ENCODE results near the gene TBXAS1.

Gene TBXAS1

GRCh38 chr7:139946533-139946932 lies 117.5 kb downstream of the TBXAS1 start:
- no peak for DNase-seq (ENCODE audit: low spot score)
- no peak for FAIRE-seq

DNA sequence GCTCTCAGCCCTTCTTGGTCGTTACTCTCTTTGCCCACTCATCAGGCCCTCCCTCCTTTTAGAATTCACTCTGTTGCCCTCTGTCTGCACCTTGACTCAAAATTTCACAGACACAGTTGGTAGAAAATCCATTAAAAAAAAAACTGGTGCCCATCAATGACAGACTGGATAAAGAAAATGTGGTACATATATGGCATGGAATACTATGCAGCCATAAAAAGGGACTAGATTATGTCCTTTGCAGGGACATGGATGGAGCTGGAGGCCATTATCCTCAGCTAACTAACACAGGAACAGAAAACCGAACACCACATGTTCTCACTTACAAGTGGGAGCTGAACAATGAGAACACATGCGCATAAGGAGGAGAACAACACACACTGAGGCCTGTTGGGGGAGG lies 118.0 kb downstream of the TBXAS1 start:
- DNase-seq (ENCODE audit: low spot score) (no peak), FAIRE-seq (no peak)

DNA sequence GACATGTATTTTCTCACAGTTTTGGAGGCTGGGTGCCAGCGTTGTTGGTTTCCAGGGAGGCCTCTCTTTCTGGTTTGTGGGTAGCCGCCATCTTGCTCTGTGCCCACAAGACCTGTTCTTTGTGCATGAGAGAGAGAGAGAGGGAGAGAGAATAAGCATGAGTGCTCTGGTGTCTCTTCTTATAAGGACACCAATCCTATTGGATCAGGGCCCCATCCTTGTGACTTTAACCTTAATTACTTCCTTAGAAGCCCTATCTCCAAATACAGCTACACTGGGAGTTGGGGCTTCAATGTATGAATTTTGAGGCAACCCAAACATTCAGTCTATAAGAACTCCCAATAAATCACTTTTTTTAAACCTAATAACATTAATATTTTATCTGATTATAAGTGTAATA lies 119.1 kb downstream of the TBXAS1 start:
- no peak for DNase-seq (ENCODE audit: low spot score)
- no peak for FAIRE-seq

GRCh38 chr7:139948587-139949335 lies 119.7 kb downstream of the TBXAS1 start:
- FAIRE-seq, result no peak
- DNase-seq (ENCODE audit: low spot score), result no peak

- FAIRE-seq (no peak), DNase-seq (ENCODE audit: low spot score) (no peak)
Observed at GRCh38 chr7:139949629-139950028, 120.6 kb downstream of the TBXAS1 start.

- FAIRE-seq, result no peak
- DNase-seq (ENCODE audit: low spot score), result no peak
Observed at GRCh38 chr7:139950881-139951525, 121.9 kb downstream of the TBXAS1 start.

DNA sequence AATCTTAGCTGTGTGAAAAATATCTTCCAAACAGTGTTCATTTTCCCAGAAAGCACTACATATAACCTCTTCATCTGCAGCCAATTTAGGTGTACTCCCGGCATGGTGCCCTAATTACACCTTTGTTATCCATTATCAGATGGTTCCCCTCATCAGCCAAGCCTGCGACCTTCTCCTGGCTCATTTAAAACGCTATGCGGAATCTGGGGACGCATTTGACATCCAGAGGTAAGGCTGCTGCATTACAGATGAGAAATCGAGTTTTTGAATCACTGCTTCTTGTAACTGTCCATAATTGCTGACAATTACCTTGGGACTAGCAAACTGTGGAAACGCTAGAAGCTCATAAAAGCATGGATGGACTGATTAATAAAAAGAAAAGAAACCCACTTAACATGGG lies 124.2 kb downstream of the TBXAS1 start:
- DNase-seq (ENCODE audit: low spot score) (no peak), FAIRE-seq (no peak)

DNA sequence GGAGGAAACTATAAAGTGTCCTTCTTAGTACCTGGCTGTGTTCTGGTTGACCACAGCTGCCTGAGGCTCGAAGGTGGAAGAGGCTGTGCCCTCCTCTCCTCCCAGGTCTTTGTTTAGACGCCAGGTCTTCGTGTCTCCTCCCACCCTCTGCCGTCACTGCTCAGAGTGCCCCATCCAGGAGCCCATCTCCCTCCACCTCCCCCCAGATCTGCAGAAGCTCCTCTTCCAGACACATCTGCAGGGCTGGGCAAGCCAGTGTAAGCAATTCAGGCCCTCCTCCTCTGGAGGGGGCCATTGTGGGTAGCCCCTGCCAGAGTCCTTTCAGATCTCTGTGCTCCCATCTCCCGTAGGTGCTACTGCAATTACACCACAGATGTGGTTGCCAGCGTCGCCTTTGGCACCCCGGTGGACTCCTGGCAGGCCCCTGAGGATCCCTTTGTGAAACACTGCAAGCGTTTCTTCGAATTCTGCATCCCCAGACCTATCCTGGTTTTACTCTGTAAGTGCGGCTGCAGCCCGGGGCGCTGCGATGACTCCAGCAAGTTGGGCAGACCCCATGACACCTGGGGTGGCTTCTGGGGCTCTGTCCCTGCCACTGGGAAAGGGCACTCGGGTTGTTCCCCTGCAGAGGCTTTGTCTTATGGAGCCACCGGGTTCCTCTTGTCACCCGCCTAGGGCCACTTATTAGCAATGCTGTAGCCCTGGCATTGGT lies 126.2 kb downstream of the TBXAS1 start:
- DNase-seq (ENCODE audit: low spot score), result no peak

DNA sequence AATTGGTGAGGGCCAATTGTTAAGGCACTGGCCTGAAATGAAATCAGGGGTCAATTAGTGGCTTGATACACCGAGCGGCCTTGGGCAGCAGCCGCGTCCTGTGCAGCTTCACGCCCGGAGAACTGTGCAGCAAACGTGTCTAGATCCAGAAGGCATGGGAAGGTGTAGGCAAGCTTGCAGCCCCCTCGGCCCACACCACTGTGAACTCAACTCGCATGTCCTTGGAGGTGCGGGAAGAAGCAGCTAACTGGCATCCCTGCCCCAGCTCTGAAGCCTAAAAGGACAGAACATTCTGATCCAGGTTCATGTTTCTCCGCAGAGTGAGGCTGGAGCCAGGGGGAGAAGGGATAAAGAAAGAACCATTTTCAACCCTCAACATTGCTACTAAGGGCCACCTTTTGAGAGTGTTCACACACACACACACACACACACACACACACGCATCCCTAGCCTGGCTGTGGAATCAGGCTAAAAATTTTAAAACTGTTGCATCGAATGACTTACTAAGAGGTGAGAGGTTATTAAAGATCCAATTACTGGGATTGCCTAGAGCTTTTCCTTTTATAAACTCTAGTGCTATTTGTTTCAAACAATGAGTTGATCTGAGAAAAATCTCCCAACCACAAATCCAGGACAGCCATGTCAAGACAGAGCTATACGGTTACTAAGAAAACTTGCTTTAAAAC lies 129.7 kb downstream of the TBXAS1 start:
- no peak for DNase-seq (ENCODE audit: low spot score)

More for the DNA sequence above, 126.2 kb downstream of the TBXAS1 start:
- no peak for FAIRE-seq

GRCh38 chr7:139959285-139959628 lies 130.2 kb downstream of the TBXAS1 start:
- no peak for FAIRE-seq
- DNase-seq (ENCODE audit: low spot score), result no peak

More for the DNA sequence above, 129.7 kb downstream of the TBXAS1 start:
- no peak for FAIRE-seq

DNA sequence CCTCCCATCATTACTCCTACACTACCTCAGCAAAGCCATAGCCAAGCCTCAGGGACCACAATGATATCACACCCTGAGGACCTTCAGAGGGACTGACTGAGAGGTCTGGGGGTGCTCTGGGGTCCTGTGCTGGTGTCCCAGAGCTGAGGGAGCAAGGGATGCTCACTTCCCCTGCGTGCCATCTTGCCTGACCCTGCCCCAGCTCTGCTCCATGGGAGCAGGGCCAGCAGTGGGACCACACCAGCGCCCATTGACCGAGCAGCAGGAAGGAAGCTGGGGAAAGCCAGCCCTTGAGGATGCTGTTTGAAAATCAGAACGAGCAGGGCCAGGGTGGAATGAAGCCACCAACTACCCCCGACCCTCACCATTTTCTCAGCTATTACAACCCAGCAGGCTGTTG lies 130.7 kb downstream of the TBXAS1 start:
- no peak for DNase-seq (ENCODE audit: low spot score)
- FAIRE-seq, result no peak

DNA sequence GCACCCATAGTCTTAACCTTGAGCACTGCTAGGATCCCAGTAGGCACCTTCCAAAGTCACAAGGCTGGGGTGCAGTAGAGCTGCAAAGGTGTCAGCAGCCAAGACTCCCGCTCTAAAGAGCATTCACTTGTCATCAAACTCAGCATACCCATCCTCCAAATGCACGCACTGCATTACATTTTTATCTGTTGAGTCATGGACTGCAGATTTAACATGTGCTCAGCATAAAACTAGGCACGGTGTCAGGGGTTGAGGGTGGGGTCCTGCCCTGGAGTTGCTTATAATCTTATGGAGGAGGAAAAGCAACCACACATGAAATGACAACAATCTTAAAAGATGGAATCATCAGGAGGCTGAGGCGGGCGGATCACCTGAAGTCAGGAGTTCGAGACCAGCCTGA lies 131.1 kb downstream of the TBXAS1 start:
- DNase-seq (ENCODE audit: low spot score), result no peak
- FAIRE-seq, result no peak

DNA sequence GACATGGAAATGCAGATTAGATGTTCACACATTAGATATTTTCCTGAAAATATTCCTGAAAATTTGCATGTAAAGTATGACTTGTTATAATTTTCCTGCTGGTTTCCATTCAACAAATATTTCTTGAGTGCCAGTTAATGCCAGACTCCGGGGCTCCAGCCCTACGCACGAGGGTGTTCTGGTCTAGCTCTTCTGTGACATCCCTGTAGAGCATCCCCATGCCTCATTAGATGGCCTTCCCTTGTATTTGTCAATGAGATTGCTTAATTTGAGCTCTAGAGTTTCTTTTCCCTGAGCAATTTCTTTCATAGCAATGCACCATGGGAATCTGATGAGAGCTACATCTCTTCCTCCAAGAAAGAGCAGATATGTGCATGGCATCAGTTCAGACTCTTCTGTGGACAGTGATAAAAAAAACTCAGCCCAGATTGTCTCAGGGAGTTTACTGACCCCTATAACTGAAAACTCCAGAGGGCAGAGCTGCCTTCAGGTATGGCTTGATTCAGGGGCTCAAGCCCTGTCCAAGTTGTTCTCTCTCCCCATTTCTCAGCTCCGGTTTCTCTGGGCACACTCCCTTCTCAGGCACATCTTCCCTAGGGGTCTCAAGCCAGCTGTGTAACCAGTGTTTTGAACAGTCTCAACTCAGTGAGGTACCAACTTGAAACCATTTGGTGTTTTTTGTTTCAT lies 137.0 kb downstream of the TBXAS1 start:
- DNase-seq (ENCODE audit: low spot score) (no peak), FAIRE-seq (no peak)

- DNase-seq (ENCODE audit: low spot score), result no peak
- no peak for FAIRE-seq
Observed at GRCh38 chr7:139966949-139967348, 137.9 kb downstream of the TBXAS1 start.

DNA sequence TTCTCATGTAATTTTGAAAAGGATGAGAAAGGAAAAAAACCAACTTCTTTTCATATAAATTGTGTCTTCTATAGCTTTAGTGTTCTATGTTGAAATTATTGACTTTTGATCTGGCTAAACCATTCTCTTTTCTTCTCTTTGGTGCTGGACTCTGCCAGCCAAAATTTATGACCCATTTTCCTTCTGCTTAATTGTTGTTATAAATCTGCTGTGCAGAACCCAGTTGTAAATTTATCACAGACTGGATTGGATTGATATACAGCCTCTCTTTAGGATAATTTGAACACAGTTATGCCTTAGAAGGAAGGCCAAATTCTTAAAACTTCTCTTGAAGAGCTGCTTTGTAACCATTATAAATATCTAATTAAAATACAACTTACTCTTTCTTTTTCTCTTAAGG lies 139.9 kb downstream of the TBXAS1 start:
- FAIRE-seq, result no peak
- DNase-seq (ENCODE audit: low spot score), result no peak

- DNase-seq (ENCODE audit: low spot score) (no peak), FAIRE-seq (no peak)
Observed at GRCh38 chr7:139972029-139972428, 143.0 kb downstream of the TBXAS1 start.

DNA sequence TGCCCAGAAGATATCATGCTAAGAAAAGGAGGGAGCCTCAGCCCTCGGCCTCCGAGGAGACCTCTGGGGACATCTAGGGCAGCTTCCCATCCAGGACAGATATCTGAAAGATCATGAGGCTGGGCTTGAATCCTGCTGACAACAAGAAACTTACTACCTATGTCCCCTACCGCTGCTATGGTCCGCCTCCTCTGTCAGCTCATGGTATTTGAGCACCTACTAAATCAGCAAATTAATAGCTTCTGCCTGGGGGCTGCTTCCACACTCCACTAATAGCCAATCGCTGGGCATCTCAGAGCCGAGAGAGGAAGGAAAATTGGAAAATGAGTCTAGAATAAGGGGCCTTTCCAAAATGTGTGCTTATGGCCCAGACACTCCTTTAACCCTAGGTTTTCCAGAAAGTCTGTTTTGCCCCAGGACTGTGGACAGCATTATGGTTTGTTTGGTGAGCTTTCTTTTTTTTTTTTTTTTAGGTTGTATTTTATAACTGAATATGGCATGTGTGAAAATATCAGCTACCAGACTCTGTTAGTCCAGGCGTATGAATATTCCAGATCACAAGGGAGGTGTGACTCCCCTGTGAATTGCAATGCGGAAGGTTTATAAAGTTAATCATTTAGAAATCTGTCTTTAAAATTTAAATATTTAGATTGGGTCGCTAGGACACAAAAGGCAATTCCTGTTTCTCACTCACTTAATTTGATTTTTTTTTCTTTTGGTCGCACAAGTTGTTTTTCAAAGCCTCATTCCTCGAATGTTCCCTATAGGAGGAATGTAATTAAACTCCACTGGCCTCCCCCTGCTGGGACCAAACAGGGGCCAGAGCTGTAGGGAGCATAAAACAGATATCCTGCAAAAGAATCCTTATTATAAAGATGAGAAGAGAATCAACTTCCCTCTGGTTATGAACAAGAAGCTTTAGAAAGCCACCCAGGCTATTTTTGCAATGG lies 144.3 kb downstream of the TBXAS1 start:
- FAIRE-seq (no peak), DNase-seq (ENCODE audit: low spot score) (no peak)

DNA sequence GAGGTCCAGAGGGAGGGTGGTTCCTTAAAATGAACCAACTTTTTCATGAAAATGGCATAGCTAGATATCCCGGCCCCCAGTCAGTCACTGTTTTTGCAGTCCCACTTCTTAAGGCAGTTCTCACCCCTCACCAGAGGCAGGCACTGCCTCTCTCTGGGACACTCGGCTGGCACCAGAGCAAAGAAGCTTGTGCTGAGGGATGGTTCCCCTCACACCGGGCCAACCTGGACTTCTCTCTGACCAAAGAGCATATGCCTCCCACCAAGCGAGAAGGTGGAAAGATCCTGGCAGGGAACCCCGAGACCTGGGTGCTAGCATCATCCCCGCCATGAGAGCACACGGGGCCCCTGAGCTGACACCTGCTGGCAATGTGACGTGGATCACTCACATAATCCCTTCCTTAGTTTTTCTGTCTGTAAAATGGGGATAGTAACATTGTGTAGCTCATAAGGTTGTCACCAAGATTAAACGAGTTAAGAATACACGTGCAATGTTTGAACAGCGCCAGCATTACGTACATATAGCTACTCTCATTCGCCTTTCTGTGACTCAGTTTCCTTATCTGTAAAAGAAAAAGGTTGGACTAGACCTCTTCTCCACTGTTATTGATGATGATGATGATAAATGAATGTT lies 145.2 kb downstream of the TBXAS1 start:
- FAIRE-seq, result no peak
- no peak for DNase-seq (ENCODE audit: low spot score)

DNA sequence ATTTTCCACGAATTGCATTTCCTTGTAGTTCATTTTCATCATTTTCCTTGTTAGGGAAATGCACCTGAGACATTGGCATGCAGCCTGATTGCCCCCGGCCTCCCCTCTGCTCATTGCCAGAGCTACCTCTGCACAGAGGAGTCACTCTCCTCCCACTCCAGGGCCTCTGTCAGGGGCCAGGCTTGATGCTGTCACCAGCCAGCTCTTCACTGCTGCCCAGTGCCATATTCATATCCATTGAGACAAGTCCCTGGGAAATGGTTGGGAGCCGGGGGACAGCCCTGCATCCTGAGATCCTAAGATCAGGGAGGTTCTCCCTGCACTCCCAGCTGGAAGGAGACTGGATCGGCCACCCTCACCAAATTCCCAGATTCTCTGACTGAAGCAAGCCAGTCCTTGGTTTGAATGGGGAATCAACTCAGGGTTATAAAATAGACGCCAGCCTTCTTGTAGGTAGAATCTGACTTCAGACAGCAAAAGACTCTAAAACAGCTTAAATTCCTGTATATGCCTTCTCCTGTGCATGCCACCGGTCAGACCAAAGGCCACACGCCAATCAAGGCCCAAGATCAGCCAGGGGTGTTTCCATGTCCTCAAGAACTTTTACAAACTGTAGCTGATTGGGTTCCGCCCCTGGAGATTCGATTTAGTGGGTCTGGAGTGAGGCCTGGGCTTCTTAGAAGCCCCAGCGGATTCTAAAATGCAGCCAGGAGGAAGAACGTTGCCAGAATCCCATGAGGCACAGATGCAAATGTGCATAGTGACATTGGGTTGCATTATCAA lies 147.2 kb downstream of the TBXAS1 start:
- FAIRE-seq, result no peak

More for the DNA sequence above, 147.2 kb downstream of the TBXAS1 start:
- no peak for DNase-seq (ENCODE audit: low spot score)

Data from urothelium cell line (cell line).